DOHH2 (cell line): ENCODE results near the gene EXOC3L2.

Experiments used
- CTCF ChIP-seq: fragments of 200-600 bp; sonication (generic); IDR thresholded peaks from one replicate; pipeline ENCODE4 v1.5.1; 2014; ENCODE audit warnings: antibody characterized with exemption, mild to moderate bottlenecking, low read depth, low read length; ENCODE audit not compliant: poor library complexity, severe bottlenecking
- EZH2phosphoT487 ChIP-seq: fragments of 200-600 bp; sonication (generic); IDR thresholded peaks from 2 replicates; pipeline ENCODE4 v1.6.1; 2017; ENCODE audit warnings: borderline replicate concordance, mild to moderate bottlenecking, antibody characterized with exemption, low read length, moderate library complexity, mixed read lengths

DNA sequence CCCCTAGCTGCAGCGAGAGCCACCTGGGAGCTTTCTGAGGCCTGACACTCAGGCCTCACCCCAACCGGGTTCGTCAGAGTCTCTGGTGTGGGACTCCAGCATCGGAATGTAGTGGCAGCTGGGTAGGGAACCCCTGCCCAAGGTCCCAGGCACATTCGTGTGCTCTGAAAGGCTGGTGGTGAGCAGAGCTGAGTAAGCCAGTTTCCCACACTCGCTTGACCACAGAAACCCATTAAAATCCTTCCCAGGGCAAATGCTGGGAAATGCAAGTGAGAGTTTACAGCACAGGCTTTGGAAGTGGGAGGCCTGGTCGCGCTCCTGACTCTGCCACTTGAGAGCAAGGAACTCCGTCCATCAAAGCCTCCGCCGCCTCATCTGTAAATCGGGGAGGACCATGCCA is 71.4 kb downstream of the EXOC3L2 start:
- TF ChIP-seq CTCF (no peak), EZH2phosphoT487 (no peak)
